HepG2 (cell line): ENCODE results near the gene VPS13D. TPM values are rescaled to one million over a fixed set of nuclear protein-coding genes. Genes with fewer than 3 reads are reported as not detected.

Experiments
- ARNT2 ChIP-seq: sonication (generic); formaldehyde crosslinking; IDR thresholded peaks from 2 replicates; pipeline ENCODE4 v1.8.0; 2022; ENCODE audit warnings: mild to moderate bottlenecking, low read depth, missing genetic modification reagents, moderate library complexity
- CCAR2 ChIP-seq: fragments of 200-400 bp; formaldehyde crosslinking; optimal IDR thresholded peaks from 2 replicates; pipeline ENCODE3; 2018; ENCODE audit warnings: low read depth, mild to moderate bottlenecking, low read length, moderate library complexity
- CERS6 ChIP-seq: sonication (generic); formaldehyde crosslinking; IDR thresholded peaks from 2 replicates; pipeline ENCODE4 v1.5.0; 2020; ENCODE audit warnings: missing genetic modification reagents
- HHEX ChIP-seq: IDR thresholded peaks from 2 replicates; pipeline ENCODE4 v1.6.1; 2016; ENCODE audit warnings: control low read depth
- MBD4 ChIP-seq: IDR thresholded peaks from 2 replicates; pipeline ENCODE4 v1.6.1; 2012; ENCODE audit warnings: low read length, inconsistent platforms, borderline replicate concordance
- NR2C2 ChIP-seq: sonication (generic); formaldehyde crosslinking; IDR thresholded peaks from 2 replicates; pipeline ENCODE4 v1.4.0; 2020; ENCODE audit warnings: missing genetic modification reagents, mild to moderate bottlenecking, moderate library complexity, borderline replicate concordance
- RFX3 ChIP-seq: IDR thresholded peaks from 2 replicates; pipeline ENCODE4 v1.6.1; 2016; ENCODE audit warnings: missing biosample characterization, missing genetic modification reagents
- RORA ChIP-seq: sonication (generic); formaldehyde crosslinking; IDR thresholded peaks from 2 replicates; pipeline ENCODE4 v1.5.0; 2020; ENCODE audit warnings: mild to moderate bottlenecking, missing genetic modification reagents, moderate library complexity
- SIN3B ChIP-seq: fragments of 150-350 bp; IDR thresholded peaks from 2 replicates; pipeline ENCODE4 v1.6.1; 2014; ENCODE audit warnings: low read length
- SUZ12 ChIP-seq: fragments of 150-350 bp; IDR thresholded peaks from 2 replicates; pipeline ENCODE4 v1.6.1; 2014; ENCODE audit warnings: low read depth, low read length
- ZBTB46 ChIP-seq: sonication (generic); formaldehyde crosslinking; IDR thresholded peaks from 2 replicates; pipeline ENCODE4 v1.4.0; 2020; ENCODE audit warnings: mild to moderate bottlenecking, missing genetic modification reagents, borderline replicate concordance
- ZBTB7B ChIP-seq: sonication (generic); formaldehyde crosslinking; IDR thresholded peaks from 2 replicates; pipeline ENCODE4 v1.4.0; 2020; ENCODE audit warnings: missing genetic modification reagents
- ZNF136 ChIP-seq: sonication (generic); formaldehyde crosslinking; IDR thresholded peaks from 2 replicates; pipeline ENCODE4 v1.8.1; 2022; ENCODE audit warnings: low read depth, mild to moderate bottlenecking, moderate library complexity, missing genetic modification reagents
- ZNF232 ChIP-seq: sonication (generic); formaldehyde crosslinking; IDR thresholded peaks from 2 replicates; pipeline ENCODE4 v1.4.0; 2020; ENCODE audit warnings: missing genetic modification reagents, borderline replicate concordance
- ZNF280D ChIP-seq: sonication (generic); formaldehyde crosslinking; IDR thresholded peaks from 2 replicates; pipeline ENCODE4 v1.5.1; 2020; ENCODE audit warnings: mild to moderate bottlenecking, missing genetic modification reagents
- ZNF317 ChIP-seq: sonication (generic); formaldehyde crosslinking; IDR thresholded peaks from 2 replicates; pipeline ENCODE4 v1.5.0; 2020; ENCODE audit warnings: mild to moderate bottlenecking, missing genetic modification reagents
- ZNF354B ChIP-seq: sonication (generic); formaldehyde crosslinking; IDR thresholded peaks from 2 replicates; pipeline ENCODE4 v1.8.0; 2022; ENCODE audit warnings: mild to moderate bottlenecking, missing genetic modification reagents
- ZNF44 ChIP-seq: sonication (generic); formaldehyde crosslinking; IDR thresholded peaks from 2 replicates; pipeline ENCODE4 v1.5.1; 2020; ENCODE audit warnings: mild to moderate bottlenecking, missing genetic modification reagents
- ZNF577 ChIP-seq: sonication (generic); formaldehyde crosslinking; IDR thresholded peaks from 2 replicates; pipeline ENCODE4 v1.4.0; 2020; ENCODE audit warnings: mild to moderate bottlenecking, low read depth, missing genetic modification reagents, borderline replicate concordance
- ZNF639 ChIP-seq: conservative IDR thresholded peaks from 2 replicates; pipeline ENCODE4 v1.6.1; 2018; ENCODE audit warnings: missing genetic modification reagents
- ZNF800 ChIP-seq: sonication (generic); formaldehyde crosslinking; IDR thresholded peaks from 2 replicates; pipeline ENCODE4 v1.4.0; 2020; ENCODE audit warnings: missing genetic modification reagents
- polyA plus RNA-seq, 8 experiments: library from polyadenylated mRNA; depleted of rRNA in 3 of 8; stranded (reverse) in 7 of 8; unstranded in 1 of 8; fragments of >200 nt; fragmentation: Illumina TruSeq in 4 of 8; extraction: Trizol in 4 of 8; gene quantifications; 2 replicates each; pipeline versions ENCODE4 v1.2.1 to v1.2.3, GENCODE V29; 2011 to 2016; ENCODE audit warnings: low read depth in 4 of 8, missing spikeins in 1 of 8, mixed read lengths in 1 of 8; ENCODE audit not compliant: insufficient read depth in 1 of 8
- total RNA-seq, 5 experiments: library from RNA; depleted of rRNA; stranded (reverse); fragments of >200 nt; fragmentation: Illumina TruSeq; extraction: Trizol; gene quantifications; 2 replicates each; pipeline ENCODE4 v1.2.3, GENCODE V29; 2016; ENCODE audit warnings: low read depth in 1 of 5

The VPS13D gene
- total and polyA plus RNA-seq, 2 of the 13 experiments (the other 11 are each of a cell fraction or from before 2014, with no cell fraction given) = 8.6 to 13.9 TPM

GRCh38 chr1:12477936-12478611, 248.2 kb downstream of the VPS13D start (continued):
- TF ChIP-seq CCAR2 (no peak), SUZ12 (no peak), ZNF577 (CRISPR knock-in tag) (no peak), ZNF639 (CRISPR knock-in tag) (peak; percentile 63; the same call in 1 of the 2 replicates), HHEX (CRISPR knock-in tag) (peak; percentile 41), ZNF800 (CRISPR knock-in tag) (0 out of 2 replicates have a peak, but pooled peaks have one; percentile 52), CERS6 (CRISPR knock-in tag) (no peak), ZBTB7B (CRISPR knock-in tag) (peak; percentile 66; the same call in 1 of the 2 replicates), SIN3B (no peak), ZNF44 (peak; percentile 88; the same call in 1 of the 2 replicates), NR2C2 (peak; percentile 62; the same call in 1 of the 2 replicates), ARNT2 (CRISPR knock-in tag) (peak; percentile 57; the same call in 1 of the 2 replicates), ZNF136 (peak; percentile 87; the same call in 1 of the 2 replicates), ZNF317 (peak; percentile 89), MBD4 (0 out of 2 replicates have a peak, but pooled peaks have one; percentile 40), RORA (no peak), RFX3 (CRISPR knock-in tag) (no peak), ZNF232 (CRISPR knock-in tag) (peak; percentile 77; the same call in 1 of the 2 replicates), ZNF354B (CRISPR knock-in tag) (no peak), ZBTB46 (CRISPR knock-in tag) (no peak), ZNF280D (peak; percentile 79; the same call in 1 of the 2 replicates)
